NCI-H1092 treated with DMSO at 0.1 percent for 48 hours (cell line): ENCODE results near the gene SETD5.
A peak's percentile ranks its signal among the peaks of the same experiment; 100 is the strongest.

ENCODE experiments used
- DNase-seq: peaks from one replicate; lab custom pipeline; 2025; lab: John Stamatoyannopoulos, UW

Gene SETD5

DNA sequence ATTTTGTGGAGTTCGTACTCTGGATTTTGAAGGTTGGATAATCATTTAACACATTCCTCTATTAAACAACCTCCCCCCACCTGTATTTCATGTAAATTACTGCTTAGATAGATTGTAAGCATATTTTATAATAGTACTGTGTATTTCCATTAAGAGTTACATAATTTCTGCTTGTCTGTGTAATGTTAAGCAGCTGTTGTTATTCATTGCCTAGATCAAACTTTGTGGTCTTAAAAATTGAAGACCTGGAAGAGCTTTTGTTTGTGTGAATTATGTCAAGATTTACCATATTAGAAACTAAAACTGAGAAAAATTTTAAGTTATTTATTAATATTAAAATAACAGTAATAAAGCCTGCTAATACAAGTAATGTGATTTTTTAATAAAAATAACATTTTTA lies 11.1 kb downstream of the SETD5 start:
- no peak for DNase-seq

DNA sequence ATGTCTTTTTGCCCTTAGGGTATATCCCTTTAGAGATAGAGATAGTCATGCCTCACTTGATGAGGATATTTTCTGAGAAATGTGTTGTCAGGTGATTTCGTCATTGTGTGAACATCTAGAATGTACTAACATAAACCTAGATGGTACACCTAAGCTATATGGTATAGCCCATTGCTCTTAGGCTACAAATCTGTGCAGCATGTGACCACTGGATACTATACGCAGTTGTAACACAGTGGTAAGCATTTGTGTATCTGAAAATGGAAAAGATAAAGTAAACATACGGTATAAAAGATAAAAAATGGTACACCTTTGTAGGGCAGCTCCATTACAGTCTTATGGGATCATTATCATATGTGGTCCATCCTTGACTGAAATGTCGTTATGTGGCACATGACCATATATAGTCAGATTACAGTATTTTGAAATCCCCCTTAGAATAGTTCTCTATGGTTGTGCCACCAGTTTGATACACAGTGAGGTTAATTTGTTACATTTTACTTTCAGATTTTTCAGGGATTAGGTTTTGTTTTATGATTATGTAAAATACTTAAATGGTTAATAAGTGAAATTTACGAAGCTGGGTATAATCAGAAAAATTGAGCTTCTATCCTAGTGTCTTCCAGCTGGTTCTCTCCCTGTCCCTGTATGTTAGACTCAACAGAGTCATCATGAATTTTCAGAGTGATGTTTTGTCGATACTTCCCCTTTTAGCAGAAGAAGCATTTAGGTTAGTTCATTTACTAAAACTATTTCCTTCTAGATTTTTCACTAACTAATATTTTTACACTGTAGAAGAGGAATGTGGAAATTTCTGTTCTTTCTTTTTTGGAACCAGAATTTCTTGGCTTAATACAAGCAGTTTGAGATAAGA lies 12.8 kb downstream of the SETD5 start:
- DNase-seq: no peak

DNA sequence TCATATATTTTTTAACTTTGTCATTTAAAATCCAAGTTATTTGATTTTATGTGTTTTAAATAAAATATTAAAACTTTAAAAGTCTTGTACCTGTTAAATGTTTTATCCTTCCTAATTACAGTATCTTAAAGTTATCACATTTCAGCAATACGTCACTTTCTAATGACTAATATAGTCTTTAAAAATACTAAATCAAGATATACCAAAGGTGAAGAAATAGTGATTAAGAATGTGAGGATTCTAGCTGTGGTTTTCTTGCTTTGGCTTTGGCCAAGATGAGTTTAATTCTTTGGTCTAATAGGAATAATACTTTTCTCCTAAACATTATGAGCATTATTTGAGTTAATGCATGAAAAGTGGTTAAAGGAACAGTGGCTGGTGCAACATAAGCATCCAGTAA lies 13.9 kb downstream of the SETD5 start:
- DNase-seq: no peak

DNA sequence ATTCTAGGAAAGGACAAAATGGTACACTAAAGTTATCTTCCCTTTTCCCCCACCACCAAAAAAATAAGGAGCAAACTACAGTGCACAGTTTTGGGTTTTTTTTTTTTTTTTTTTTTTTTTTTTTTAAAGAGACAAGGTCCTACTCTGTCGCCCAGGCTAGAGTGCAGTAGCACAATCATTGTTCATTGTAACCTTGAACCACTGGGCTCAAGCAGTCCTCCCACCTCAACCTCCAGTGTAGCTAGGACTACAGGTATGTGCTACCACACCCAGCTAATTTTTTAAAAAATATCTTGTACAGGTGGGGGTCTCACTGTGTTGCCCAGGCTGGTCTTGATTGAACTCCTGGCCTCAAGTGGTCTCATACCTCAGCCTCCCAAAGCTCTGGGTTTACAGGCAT lies 14.9 kb downstream of the SETD5 start:
- no peak for DNase-seq

DNA sequence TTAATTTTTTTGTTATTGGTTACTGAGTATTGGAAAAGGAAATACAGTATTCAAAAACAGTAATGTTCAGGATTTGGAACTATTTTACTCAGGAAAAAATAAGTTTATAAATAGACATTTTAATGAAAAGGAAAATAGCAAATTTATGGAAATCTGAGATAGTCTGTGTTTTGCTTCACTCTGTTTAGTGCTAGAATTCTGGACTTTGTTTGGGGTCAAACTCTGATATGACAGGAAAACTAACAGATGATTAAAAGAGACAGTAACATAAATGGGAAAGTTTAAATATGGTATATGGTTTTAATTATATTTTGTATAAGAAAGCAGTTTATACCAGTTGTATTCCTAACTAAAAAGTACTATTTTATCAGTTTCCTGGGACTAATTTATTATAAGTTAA lies 17.4 kb downstream of the SETD5 start:
- DNase-seq: no peak

DNA sequence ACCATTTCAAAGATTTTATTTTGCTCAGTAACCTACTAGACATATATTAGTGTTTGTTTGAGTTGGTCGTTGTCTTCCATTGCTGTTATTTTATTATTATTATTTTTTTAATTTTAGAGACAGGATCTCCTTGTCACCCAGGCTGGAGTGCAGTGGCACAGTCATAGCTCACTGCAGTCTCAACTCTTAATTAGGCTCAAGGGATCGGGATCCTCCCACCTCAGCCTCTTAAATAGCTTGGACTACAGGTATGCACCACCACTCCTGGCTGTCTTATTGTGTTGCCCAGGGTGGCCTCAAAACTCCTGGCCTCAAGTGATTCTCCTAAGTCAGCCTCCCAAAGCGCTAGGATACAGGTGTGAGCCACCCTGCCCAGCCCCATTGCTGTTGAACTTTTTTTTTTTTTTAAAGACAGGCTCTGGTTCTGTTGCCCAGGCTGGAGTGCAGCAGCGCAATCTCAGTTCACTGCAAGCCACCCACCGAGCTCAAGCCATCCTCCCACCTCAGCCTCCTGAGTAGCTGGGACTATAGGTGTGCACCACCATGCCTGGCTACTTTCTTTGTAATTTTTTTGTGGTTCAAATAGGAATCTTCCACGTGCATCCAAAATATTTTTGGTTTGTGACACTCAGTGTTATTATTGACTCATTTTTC lies 18.2 kb downstream of the SETD5 start:
- no peak for DNase-seq

DNA sequence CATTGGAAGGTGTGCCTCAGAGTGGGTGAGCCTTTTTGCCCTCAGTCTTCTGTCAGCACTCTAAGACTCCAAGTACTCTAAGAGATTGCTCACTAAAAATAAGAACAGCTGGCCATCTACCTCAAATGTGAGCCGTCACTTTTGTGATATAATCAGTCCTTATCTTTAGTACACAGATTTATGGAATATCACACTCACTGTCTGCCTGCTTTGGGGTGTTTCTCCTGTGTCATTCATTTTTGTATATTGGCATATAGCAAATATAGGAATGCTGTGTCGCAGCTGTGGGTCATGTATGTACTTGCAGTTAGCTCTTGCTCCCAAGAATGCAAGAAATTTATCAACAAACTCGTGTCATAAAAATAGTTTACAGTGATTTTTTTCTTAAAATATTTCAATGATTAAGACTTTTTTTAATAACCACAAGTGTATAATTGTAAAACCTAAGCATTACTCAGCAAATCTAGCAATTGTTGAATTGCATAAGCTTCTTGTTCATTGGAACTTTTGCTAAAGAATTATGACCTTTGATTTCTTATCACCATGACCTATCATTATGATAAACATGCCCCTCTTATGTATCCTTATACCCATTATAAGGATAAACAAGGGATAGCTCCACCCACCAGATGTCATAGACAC lies 18.8 kb downstream of the SETD5 start:
- no peak for DNase-seq

DNA sequence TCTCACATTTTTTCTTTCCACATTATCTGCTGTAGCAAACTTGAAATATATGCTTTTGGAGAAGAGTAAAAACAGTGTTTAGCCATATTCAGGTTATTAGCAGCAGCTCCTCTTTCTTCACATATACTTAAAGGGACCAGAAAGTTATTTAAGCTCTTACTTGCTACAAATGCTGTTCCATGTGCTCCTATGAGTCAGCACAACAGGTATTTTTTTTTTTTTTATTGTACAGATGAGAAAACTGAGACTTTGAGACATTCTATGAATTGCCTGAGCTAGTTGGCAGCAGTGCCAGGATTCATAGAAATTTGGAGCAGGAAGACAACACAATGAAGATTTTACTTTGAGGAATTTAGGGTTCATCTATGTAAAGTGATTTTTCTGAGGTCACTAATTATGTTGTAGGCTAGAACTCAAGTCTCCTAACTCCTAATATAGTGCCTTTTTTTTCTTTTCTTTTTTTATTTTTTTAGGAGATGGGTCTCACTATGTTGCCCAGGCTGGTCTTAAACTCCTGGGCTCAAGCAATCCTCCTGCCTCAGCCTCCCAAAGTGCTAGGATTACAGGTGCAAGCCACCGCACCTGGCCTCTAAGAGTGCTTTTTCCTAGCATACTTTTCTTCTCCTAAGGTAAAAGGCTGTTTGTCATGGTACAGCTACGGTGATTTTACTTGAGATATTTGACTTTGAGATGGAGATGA lies 23.6 kb downstream of the SETD5 start:
- DNase-seq: no peak

DNA sequence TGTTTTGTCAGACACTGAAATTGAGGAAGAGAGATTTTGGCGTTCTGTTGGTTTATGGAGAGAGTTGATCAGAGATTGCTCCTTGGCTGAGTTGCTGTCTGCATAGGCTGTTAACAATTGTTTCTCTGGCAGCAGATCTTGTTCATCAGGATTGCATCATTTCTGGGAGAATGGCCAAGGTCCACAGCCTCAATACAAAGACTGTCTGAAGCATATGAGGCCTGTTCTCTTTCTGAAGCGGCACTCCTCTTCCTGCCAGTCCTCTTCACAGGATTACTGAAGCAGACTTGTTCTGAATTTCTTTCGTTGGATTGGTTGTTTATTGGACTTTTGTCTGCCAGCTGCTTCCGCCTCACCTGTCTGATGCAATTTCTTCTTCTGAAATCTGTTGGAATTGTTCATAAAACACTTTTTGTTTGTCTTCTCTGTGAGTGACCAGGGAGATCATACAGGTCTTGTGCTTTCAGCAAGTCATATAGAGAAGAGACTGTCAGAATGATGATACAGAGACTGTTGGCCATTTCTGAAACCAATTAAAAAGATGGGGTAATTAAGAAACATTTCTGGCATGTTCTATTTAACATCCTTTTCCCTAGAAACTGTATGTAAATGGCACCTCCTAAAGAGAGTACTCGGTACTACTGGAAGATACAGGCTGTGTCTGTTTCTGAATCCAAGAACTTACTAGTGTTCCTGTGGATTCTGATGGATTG lies 25.5 kb downstream of the SETD5 start:
- DNase-seq: peak; percentile 87

DNA sequence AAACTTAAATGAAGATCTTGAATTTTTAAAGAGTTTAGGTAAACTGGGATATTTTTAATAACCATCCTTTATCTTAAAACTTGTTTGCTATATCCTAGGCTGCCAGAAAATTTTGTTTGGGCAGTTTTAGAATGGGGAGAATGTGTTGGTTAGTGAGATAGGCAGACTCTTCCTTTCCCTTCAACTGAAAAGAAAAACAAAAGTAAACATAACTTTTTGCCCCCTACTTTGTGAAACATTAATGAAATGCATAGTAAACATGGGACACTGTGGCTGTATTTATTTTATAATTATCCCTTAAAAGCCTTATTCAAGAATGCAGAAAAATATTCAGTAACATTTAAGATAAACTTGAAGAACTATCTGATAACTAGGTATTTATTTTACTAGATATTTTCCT lies 31.0 kb downstream of the SETD5 start:
- no peak for DNase-seq

DNA sequence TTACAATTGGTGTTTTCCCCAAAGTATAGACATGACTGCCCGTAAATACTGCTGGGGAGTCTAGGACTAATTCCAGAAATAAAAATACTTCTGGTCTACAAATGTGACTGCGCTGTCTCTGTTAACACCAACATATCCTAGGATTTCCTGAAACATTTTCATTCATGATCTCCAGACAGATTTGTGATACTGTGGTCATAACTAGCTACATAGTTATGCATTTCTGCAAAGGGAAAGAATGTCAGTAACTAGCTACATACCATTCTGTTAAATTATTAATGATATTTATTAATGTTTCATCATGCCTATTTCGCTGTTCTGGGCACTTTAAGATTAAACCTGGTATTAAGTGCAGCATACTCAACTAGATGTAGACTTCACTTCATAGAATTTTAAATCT lies 33.3 kb downstream of the SETD5 start:
- no peak for DNase-seq

DNA sequence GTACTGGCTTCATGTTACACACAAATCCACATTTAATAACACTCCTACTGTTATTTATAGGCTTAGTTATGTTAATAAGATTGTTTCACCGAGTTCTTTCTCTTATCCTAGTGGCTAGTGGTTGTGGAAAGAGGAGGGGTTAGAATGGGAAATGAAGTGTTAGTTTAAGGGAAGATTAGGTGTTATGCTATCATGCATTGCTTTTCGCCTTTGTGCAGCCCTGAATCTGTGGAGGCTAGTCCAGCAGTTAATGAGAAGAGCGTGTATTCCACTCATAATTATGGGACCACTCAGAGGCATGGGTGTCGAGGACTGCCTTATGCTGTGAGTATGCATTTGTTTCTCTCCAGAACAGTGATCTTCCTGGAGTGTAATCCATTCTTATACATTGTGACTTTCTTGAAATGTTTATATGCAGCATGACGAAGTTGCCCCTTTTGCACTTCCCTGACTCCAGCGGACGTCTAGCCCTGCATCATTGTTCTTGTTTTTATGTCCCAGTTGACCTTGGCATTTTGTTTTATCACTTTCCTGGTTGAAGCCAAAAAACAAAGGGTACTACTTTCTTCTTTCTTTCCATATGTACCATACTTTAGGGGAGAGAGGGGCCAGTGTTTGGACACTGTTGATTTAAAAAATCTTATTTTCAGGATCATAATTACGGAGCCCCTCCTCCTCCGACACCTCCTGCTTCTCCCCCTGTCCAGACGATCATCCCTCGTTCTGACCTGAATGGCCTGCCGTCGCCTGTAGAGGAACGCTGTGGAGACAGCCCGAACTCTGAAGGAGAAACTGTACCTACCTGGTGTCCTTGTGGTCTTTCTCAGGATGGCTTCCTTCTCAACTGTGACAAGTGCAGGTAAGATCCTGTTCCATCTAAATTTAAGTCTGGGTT lies 36.5 kb downstream of the SETD5 start:
- DNase-seq: no peak

DNA sequence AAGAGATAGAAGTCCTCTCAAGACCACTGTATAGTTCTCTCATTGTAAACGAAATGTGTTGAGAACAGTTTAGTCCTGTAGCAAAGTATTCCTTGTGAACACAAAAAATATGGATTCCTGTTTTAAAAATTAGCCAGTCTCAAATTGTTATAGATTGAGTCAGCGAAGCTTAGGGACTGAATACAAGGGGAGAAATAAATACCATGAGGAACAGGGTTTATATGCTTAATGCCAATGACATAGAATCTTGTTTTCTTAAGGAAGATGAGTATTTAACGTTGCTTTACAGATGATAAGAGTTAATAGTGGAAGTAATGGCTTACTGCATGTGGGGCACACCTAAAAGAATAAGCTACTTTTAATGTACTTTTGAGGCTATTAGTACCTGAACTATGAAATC lies 37.9 kb downstream of the SETD5 start:
- DNase-seq: no peak

DNA sequence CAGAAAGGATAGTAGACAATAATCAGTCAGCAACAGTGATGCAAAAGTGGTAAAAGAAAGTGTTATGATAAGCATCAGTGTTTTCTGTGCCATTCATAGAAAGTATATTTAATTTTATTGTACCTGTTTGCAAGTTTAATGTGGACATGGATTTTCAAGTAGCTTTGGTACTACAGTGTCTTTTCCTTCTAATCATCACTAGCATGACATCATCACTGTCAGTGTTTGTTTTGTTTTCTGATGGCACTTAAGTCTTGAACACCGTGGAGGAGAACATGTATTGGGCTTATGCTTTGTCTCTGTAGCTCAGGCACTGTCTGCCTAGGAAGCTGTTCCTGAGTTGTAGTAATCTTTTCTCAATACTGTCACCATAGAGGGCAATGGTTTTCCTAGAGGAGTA lies 41.9 kb downstream of the SETD5 start:
- DNase-seq: no peak

DNA sequence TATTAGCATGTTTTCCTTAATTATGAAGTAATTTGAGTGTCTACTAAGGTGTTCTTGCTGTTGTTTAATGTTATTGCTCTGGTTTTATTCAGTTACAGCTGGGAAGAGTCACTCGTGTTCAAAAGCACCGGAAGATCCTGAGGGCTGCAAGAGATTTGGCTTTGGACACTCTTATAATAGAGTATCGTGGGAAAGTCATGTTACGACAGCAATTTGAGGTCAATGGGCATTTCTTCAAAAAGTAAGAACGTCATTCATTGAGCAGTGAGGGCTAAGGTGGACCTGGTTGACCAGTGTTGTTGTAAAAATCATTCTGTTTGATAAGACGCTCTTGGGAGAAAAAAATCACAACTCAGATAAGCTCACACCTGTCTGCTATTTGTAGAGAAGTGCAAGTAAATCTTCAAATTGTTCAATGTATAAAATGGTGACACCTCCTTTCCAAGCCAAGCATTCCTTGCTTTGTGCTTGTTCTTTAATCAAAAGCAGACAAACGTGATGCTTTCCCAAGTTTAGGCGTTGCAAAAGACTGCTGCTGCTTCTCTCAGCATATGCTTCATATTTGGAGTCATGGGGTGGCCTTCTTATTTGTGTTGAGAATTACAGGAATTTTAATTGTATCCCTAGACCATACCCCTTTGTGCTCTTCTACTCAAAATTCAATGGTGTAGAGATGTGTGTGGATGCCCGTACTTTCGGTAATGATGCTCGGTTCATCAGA lies 44.2 kb downstream of the SETD5 start:
- DNase-seq: no peak

DNA sequence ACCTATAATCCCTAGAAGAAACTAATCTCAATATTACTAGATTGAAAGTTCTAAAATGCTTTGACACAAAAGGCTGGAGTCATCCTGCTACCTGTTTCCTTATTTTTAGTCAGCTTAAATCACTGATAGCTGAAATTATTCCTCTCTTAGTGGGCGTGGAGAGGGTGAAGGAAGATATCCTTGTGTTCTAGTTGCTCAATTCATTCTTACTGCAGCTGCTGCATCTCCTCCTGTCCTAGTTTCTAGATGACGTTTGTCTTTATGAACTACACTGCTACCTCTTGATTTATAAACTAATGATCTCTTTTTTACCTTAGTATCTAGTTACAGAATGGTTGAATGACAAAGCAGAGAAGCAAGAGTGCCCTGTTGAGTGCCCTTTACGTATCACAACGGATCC lies 50.7 kb downstream of the SETD5 start:
- no peak for DNase-seq

DNA sequence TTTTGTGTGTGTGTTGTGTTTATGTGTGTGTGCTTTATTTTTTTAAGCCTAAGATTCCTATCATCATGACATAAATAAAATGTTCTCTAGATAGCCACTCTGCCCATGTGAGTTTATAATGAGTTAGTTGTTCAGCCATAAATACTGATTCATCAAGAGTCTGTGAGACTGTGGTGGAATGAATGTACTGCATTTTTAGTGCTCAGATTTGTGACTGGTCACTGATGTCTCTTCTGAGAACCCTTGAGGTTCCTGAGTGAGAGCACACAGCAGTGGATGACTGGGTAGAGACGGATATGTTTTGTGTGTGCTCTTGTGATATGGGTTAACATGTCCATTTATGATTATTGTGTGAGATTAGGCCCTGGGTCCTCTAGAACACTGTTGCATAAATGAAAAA lies 51.2 kb downstream of the SETD5 start:
- DNase-seq: no peak

DNA sequence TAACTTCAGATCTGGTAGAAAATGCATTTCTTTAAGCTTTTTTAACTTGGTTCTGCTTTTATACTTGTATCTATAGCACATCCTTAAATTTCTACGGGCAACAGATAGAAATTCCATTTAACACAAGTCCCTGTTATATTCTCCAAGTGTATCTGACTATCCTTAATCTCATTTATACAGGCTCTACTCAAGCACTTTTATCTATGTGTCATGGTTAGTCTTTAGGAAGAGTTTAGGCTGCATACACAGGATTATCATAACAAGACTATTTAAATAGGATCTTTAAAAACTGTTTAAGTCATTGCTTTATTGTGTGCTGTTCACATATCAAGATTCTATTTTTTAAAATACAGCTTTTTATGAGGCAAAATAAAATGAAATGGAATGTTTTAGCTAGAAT lies 52.7 kb downstream of the SETD5 start:
- DNase-seq: no peak

DNA sequence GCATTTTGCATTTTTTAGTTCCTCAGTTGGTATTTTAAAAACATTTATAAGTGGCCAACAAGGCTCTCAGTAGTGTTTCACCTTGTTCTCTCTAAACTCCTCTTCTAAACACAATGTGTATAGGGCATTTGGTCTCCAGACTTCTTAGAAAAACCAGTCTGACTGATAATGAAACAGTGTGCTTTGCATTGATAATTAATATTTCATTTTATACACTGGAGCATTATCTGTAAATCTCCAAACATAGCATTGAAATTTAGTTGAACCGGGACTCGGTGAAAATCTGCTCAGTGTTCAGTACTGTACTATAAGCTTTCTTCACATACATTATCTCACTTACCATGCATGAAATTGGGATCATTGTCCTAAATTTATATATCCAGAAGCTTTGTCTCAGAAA lies 53.6 kb downstream of the SETD5 start:
- DNase-seq: no peak

DNA sequence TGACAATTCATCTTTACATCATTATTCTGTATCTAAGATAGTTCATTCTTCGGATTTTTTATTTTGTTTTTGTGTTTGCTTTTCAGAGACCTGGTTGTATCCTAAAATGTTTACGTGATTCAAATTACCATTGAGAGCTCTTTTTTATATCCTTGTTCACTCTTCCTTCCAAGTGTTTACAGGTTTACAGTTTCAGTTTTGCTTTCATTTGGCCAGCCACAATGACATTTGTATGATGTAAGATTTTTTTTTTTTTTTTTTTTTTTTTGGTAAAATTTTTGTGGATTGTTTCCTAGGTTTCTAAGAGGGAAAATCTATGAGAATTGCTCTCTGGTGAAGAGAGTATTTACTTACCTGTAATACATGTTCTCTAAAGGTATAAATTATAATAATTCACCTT lies 55.0 kb downstream of the SETD5 start:
- no peak for DNase-seq
